Lower lobe of right lung (tissue), 2 donors: ENCODE data around the gene CHCHD10. TPM values are rescaled to one million over a fixed set of nuclear protein-coding genes. Genes with fewer than 3 reads are reported as not detected.
"Not testable (repeated sequence)": the region's sequence is repeated elsewhere in the genome, so short reads cannot be mapped to it uniquely, and the experiment has no call there.

ENCODE experiments used
- ATAC-seq, 2 donors: fragments of 200-7000 bp; cut with Tn5 transposase; one replicate each; pipeline ENCODE4 v1.9.1; 2020 to 2022; ENCODE audit warnings: mild to moderate bottlenecking in 2 of 2, moderate library complexity in 2 of 2
- DNase-seq: peaks from one replicate; pipeline ENCODE4 v3.0.0-alpha.2; 2020
- H3K27ac ChIP-seq: fragments of 200-600 bp; one replicate; pipeline ENCODE4 v1.8.0; 2022
- H3K27me3 ChIP-seq: fragments of 200-600 bp; one replicate; pipeline ENCODE4 v1.8.0; 2022; ENCODE audit warnings: low read depth
- H3K36me3 ChIP-seq: fragments of 200-600 bp; one replicate; pipeline ENCODE4 v1.8.0; 2022; ENCODE audit warnings: mild to moderate bottlenecking
- H3K4me1 ChIP-seq: fragments of 200-600 bp; one replicate; pipeline ENCODE4 v1.8.0; 2022
- H3K4me3 ChIP-seq: fragments of 200-600 bp; one replicate; pipeline ENCODE4 v1.8.0; 2022; ENCODE audit warnings: mild to moderate bottlenecking
- H3K9me3 ChIP-seq: fragments of 200-600 bp; one replicate; pipeline ENCODE4 v1.8.0; 2022
- CTCF ChIP-seq: fragments of 200-600 bp; IDR thresholded peaks from one replicate; pipeline ENCODE4 v1.8.0; 2022; ENCODE audit warnings: antibody characterized with exemption, mild to moderate bottlenecking
- intact Hi-C: fragments of 100-400 bp; cut with DNase I; formaldehyde crosslinking; loops from one replicate; pipeline ENCODE4 v1.11.0; 2022
- total RNA-seq: library from RNA; stranded (reverse); fragmentation: NEBNext Ultra II Directional; extraction: Animal tissue kit (Norgen Biotek cat#: 25700); gene quantifications from one replicate; pipeline ENCODE4 v1.2.1, GENCODE V29; 2021
- donor health status: DM: no; HTN: yes; CAD: no; lungs with severe emphysema.

CHCHD10 gene
- total RNA-seq, 1 donor from 2014 or later, result 114 TPM

GRCh38 chr22:23744485-23744884 lies 23.3 kb downstream of the CHCHD10 start:
- Histone ChIP-seq H3K4me1 (no peaks in the 10 kb centered on the region), H3K9me3 (no peaks in the 10 kb centered on the region), H3K36me3 (peaks cover 32% of the 10 kb centered on the region), H3K27ac (no peak overlapping the region), H3K4me3 (no peak overlapping the region), H3K27me3 (no peaks in the 10 kb centered on the region)
- ATAC-seq (no peak), DNase-seq (no peak)
- intact Hi-C loops, result no loop called here
- TF ChIP-seq CTCF, result no peak

- no peak overlapping the region for H3K4me3 ChIP-seq
- H3K36me3 ChIP-seq, result peaks cover 32% of the 10 kb centered on the region
- no peaks in the 10 kb centered on the region for H3K9me3 ChIP-seq
- DNase-seq (no peak), ATAC-seq (no peak)
- TF ChIP-seq CTCF, result no peak
- intact Hi-C loops, result no loop called here
- no peaks in the 10 kb centered on the region for H3K27me3 ChIP-seq
- no peak overlapping the region for H3K27ac ChIP-seq
- H3K4me1 ChIP-seq, result no peaks in the 10 kb centered on the region
Observed at GRCh38 chr22:23744001-23744400, 23.8 kb downstream of the CHCHD10 start.

GRCh38 chr22:23743303-23743705 lies 24.5 kb downstream of the CHCHD10 start:
- intact Hi-C loops, result no loop called here
- no peak overlapping the region for H3K27ac ChIP-seq
- no peak for TF ChIP-seq CTCF
- H3K4me3 ChIP-seq, result no peak overlapping the region
- H3K36me3 ChIP-seq, result peaks cover 32% of the 10 kb centered on the region
- H3K4me1 ChIP-seq, result no peaks in the 10 kb centered on the region
- DNase-seq (no peak), ATAC-seq (no peak)
- H3K9me3 ChIP-seq, result no peaks in the 10 kb centered on the region
- no peaks in the 10 kb centered on the region for H3K27me3 ChIP-seq

- no peak overlapping the region for H3K4me3 ChIP-seq
- no peaks in the 10 kb centered on the region for H3K9me3 ChIP-seq
- peaks cover 32% of the 10 kb centered on the region for H3K36me3 ChIP-seq
- H3K27ac ChIP-seq, result no peak overlapping the region
- intact Hi-C loops, result no loop called here
- ATAC-seq, result peak in 1 of 2 donors; percentile 30
- DNase-seq, result no peak
- TF ChIP-seq CTCF, result no peak
- H3K4me1 ChIP-seq, result no peaks in the 10 kb centered on the region
- no peaks in the 10 kb centered on the region for H3K27me3 ChIP-seq
Observed at GRCh38 chr22:23742505-23743264, 25.1 kb downstream of the CHCHD10 start.

GRCh38 chr22:23737696-23738095 lies 30.1 kb downstream of the CHCHD10 start:
- ATAC-seq, result no peak
- intact Hi-C loops, result no loop called here
- Histone ChIP-seq H3K27me3 (no peaks in the 10 kb centered on the region), H3K36me3 (peaks cover 8% of the 10 kb centered on the region), H3K27ac (no peak overlapping the region), H3K9me3 (no peaks in the 10 kb centered on the region), H3K4me3 (no peak overlapping the region), H3K4me1 (no peaks in the 10 kb centered on the region)
- DNase-seq, result no peak
- no peak for TF ChIP-seq CTCF

- H3K4me3 ChIP-seq, H3K27me3 ChIP-seq, H3K4me1 ChIP-seq, ATAC-seq, intact Hi-C loops, H3K36me3 ChIP-seq, H3K27ac ChIP-seq, H3K9me3 ChIP-seq, DNase-seq: not testable (repeated sequence)
Observed at GRCh38 chr22:23728108-23728507, 39.7 kb downstream of the CHCHD10 start.
